Measurements from ENCODE around the gene HES1. TPM values are rescaled to one million over a fixed set of nuclear protein-coding genes. Genes with fewer than 3 reads are reported as not detected.

The HES1 gene
- polyA plus RNA-seq, 3 donors, result 0.17 to 66.6 (median 0.26) TPM

DNA sequence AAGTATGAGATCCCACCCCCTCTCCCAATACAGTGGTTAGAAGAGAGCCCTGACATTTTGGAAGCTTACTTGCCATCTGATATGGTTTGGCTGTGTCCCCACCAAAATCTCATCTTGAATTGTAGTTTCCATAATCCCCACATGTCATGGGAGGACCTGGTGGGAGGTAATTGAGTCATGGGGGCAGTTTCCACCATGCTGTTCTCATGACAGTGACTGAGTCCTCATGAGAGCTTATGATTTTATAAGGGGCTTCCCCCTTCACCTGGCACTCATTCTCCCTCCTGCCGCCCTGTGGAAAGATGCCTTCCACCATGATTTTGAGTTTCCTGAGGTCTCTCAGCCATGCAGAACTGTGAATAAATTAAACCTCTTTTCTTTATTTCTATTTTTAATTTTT, 28.8 kb upstream of the HES1 start:
- Histone ChIP-seq H3K4me1 (ENCODE audit: control insufficient read depth in 1 of 2, insufficient read depth in 2 of 2, low read length in 2 of 2) (peaks cover 8 to 15% of the 10 kb centered on the region in 2 donors), H3K36me3 (replicated peaks in 1 of 2; ENCODE audit: control insufficient read depth in 1 of 2, insufficient read depth in 2 of 2, low read length in 2 of 2) (no peaks in the 10 kb centered on the region), H3K27ac (ENCODE audit: low read depth in 1 of 2, low read length in 2 of 2) (no peak overlapping the region), H3K9ac (ENCODE audit: insufficient read depth, low read length, poor library complexity, severe bottlenecking) (no peak overlapping the region), H2AFZ (ENCODE audit: insufficient read depth, low read depth, low read length, poor library complexity, severe bottlenecking) (no peak overlapping the region), H4K20me1 (ENCODE audit: insufficient read depth, low read length) (no peaks in the 10 kb centered on the region), H3K4me3 (replicated peaks in 1 of 3; ENCODE audit: low read depth in 2 of 3, low read length in 3 of 3) (no peak overlapping the region), H3K27me3 (ENCODE audit: control insufficient read depth in 2 of 2, insufficient read depth in 2 of 2, low read length in 2 of 2) (no peaks in the 10 kb centered on the region), H3K9me3 (replicated peaks in 1 of 2; ENCODE audit: control insufficient read depth in 1 of 2, insufficient read depth in 1 of 2, low read length in 2 of 2) (no peaks in the 10 kb centered on the region), H3K4me2 (replicated peaks; ENCODE audit: extremely low read depth, low read length, poor library complexity, severe bottlenecking) (no peak overlapping the region), H3K79me2 (ENCODE audit: insufficient read depth, low read length) (no peaks in the 10 kb centered on the region)
- no peak for DNase-seq
- no CpG with 5 or more reads among the region's 1 CpG for WGBS (ENCODE audit: insufficient coverage)
- intact Hi-C loops (cut with micrococcal nuclease), result no loop called here
- H3K27ac Mint-ChIP-seq, result peak overlapping the region in 1 of 7 donors; percentile 49
- H3K4me1 Mint-ChIP-seq, result peaks cover 16% of the 10 kb centered on the region
- no peak overlapping the region for H3K4me3 Mint-ChIP-seq
- H3K36me3 Mint-ChIP-seq, result no peaks in the 10 kb centered on the region
- TF ChIP-seq, protein P1, sequence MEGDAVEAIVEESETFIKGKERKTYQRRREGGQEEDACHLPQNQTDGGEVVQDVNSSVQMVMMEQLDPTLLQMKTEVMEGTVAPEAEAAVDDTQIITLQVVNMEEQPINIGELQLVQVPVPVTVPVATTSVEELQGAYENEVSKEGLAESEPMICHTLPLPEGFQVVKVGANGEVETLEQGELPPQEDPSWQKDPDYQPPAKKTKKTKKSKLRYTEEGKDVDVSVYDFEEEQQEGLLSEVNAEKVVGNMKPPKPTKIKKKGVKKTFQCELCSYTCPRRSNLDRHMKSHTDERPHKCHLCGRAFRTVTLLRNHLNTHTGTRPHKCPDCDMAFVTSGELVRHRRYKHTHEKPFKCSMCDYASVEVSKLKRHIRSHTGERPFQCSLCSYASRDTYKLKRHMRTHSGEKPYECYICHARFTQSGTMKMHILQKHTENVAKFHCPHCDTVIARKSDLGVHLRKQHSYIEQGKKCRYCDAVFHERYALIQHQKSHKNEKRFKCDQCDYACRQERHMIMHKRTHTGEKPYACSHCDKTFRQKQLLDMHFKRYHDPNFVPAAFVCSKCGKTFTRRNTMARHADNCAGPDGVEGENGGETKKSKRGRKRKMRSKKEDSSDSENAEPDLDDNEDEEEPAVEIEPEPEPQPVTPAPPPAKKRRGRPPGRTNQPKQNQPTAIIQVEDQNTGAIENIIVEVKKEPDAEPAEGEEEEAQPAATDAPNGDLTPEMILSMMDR (IDR thresholded peaks at IDR 0.05), result no peak
- peaks cover 0 to 3% (median 0%) of the 10 kb centered on the region in 7 donors for H3K9me3 Mint-ChIP-seq
- H3K27me3 Mint-ChIP-seq (ENCODE audit: low read depth in 3 of 3), result peaks cover 2 to 11% (median 6%) of the 10 kb centered on the region in 3 donors

DNA sequence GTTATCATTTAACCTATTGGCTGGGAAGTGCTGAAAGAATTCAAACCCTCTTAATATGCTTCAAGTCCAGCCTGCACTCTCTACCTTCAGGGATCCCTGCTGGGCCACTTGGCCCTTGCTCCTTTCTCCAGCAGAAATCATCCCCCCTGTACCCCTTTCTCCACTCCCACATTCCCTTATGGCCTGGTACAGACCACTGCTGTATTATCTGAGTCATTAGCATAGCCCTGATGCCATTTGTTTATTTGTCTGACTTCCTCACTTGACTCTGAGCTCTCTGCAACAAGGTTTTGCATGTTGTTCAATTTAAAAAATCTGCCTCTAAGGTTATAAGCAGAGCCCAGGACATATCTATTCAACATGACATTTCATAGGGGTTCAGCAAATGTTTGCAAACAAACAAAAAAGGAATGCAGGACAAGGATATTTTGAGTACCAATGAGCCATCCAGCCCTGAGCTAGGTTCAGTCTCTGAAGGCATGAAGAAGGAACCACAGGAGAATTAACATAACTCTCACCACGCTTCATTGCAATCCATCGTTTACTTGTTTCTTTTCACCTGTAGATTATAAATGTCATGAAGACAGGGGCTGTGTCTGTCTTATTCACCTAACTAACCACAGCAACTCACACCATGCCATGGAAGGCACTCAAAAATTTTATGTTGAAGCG, 26.6 kb upstream of the HES1 start:
- whole genome bisulfite sequencing (ENCODE audit: insufficient coverage), result no CpG with 5 or more reads among the region's 3 CpGs
- TF ChIP-seq, protein P1 (IDR thresholded peaks at IDR 0.05), result no peak
- DNase-seq, result no peak
- Histone ChIP-seq H3K27ac (ENCODE audit: low read depth in 1 of 2, low read length in 2 of 2) (no peak overlapping the region), H3K4me2 (replicated peaks; ENCODE audit: extremely low read depth, low read length, poor library complexity, severe bottlenecking) (no peak overlapping the region), H4K20me1 (ENCODE audit: insufficient read depth, low read length) (no peaks in the 10 kb centered on the region), H3K36me3 (replicated peaks in 1 of 2; ENCODE audit: control insufficient read depth in 1 of 2, insufficient read depth in 2 of 2, low read length in 2 of 2) (no peaks in the 10 kb centered on the region), H2AFZ (ENCODE audit: insufficient read depth, low read depth, low read length, poor library complexity, severe bottlenecking) (no peak overlapping the region), H3K9ac (ENCODE audit: insufficient read depth, low read length, poor library complexity, severe bottlenecking) (no peak overlapping the region), H3K4me3 (replicated peaks in 1 of 3; ENCODE audit: low read depth in 2 of 3, low read length in 3 of 3) (no peak overlapping the region), H3K4me1 (ENCODE audit: control insufficient read depth in 1 of 2, insufficient read depth in 2 of 2, low read length in 2 of 2) (peaks cover 4 to 9% of the 10 kb centered on the region in 2 donors), H3K9me3 (replicated peaks in 1 of 2; ENCODE audit: control insufficient read depth in 1 of 2, insufficient read depth in 1 of 2, low read length in 2 of 2) (no peaks in the 10 kb centered on the region), H3K79me2 (ENCODE audit: insufficient read depth, low read length) (no peaks in the 10 kb centered on the region), H3K27me3 (ENCODE audit: control insufficient read depth in 2 of 2, insufficient read depth in 2 of 2, low read length in 2 of 2) (no peaks in the 10 kb centered on the region)
- intact Hi-C loops (cut with micrococcal nuclease), result no loop called here
- peak overlapping the region in 2 of 7 donors; percentile 18 to 30 for H3K27ac Mint-ChIP-seq
- H3K4me3 Mint-ChIP-seq, result no peak overlapping the region
- H3K27me3 Mint-ChIP-seq (ENCODE audit: low read depth in 3 of 3), result peaks cover 2 to 11% (median 8%) of the 10 kb centered on the region in 3 donors
- no peaks in the 10 kb centered on the region for H3K36me3 Mint-ChIP-seq
- peaks cover 0 to 3% (median 0%) of the 10 kb centered on the region in 7 donors for H3K9me3 Mint-ChIP-seq
- H3K4me1 Mint-ChIP-seq, result peaks cover 8% of the 10 kb centered on the region

Data from CD14-positive monocyte (primary cell).